Measurements from ENCODE around the gene PCSK6.
"Not testable (repeated sequence)": the region's sequence is repeated elsewhere in the genome, so short reads cannot be mapped to it uniquely, and the experiment has no call there.

The PCSK6 gene

GRCh38 chr15:101303408-101303807 lies 186.1 kb downstream of the PCSK6 start:
- DNase-seq = peak in 2 of 42 donors; percentile 4 to 18
- intact Hi-C loops (cut with DNase I) = loop anchor here (10.0 kb wide), 1 partner anchor 191 kb away; no protein-coding TSS in a partner anchor

DNA sequence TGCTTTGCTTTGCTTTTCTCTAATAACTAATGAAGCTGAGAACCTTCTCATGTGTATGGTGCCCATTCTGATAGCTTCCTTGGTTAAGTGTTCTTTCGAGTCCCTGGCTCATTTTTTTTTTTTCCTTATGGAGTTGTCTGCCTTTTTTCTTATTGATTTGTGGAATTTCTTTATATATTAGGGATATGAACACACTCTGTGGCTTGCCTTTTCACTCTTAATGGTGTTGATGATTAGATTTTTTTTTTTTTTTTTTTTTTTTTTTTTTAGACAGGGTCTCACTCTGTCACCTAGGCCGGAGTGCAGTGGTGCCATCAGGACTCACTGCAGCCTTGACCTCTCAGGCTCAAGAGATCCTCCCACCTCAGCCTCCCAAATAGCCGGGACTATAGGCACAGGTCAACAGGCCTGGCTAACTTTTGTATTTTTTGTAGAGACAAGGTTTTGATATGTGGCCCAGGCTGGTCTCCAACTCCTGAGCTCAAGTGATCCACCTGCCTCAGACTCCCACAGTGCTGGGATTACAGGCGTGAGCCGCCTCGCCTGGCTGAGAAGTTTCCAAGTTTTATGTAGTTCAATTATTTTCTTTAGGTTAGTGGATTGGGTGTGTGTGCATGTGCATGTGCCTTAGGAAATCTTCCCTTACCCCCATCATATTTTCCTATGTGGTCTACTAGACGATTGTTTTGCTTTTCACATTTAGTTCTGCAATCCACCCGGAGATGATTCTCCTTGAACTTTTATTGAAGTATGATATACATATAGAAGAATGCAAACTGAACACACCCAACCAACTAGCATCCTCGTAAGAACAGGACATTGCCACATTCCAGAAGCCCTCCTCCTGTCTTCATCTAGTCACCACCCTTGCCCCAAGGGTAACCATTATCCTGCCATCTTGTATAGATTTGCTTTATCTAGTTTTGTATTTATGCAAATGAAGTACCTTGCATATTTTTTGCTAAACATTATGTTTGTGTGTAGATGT lies 192.8 kb downstream of the PCSK6 start:
- DNase-seq = peak in 2 of 42 donors; percentile 13 to 34
- intact Hi-C loops (cut with DNase I) = no loop called here

DNA sequence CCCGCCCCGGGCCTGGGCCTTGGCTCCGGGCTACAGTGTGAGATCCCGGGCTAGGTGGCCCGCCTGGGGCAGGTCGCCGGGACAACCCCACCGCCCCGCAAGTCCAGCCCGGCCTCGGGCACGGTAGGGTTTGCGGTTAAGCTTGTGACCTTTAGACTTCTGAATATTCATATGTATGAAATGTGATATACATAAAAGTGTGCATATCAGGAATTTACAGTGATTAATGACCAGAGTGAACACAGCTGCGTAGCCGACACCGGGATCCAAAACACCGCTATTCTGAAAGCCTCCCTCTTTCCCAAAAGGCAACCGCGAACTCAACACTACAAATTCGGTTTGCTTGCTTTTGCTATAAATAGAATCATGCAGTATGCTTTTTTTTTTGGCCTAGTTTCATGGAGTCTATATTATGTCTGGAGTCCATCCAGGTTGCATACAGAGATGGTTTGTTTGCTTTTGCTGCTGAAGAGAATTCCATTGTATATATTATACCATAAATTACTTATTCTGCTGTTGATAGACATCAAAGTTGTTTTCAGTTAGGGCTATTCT lies 193.8 kb downstream of the PCSK6 start:
- peak in 5 of 42 donors; percentile 13 to 54 (median 35) for DNase-seq
- intact Hi-C loops (cut with DNase I) = loop anchor here (2.0 kb wide), 1 partner anchor 351 kb away; no protein-coding TSS in a partner anchor

DNA sequence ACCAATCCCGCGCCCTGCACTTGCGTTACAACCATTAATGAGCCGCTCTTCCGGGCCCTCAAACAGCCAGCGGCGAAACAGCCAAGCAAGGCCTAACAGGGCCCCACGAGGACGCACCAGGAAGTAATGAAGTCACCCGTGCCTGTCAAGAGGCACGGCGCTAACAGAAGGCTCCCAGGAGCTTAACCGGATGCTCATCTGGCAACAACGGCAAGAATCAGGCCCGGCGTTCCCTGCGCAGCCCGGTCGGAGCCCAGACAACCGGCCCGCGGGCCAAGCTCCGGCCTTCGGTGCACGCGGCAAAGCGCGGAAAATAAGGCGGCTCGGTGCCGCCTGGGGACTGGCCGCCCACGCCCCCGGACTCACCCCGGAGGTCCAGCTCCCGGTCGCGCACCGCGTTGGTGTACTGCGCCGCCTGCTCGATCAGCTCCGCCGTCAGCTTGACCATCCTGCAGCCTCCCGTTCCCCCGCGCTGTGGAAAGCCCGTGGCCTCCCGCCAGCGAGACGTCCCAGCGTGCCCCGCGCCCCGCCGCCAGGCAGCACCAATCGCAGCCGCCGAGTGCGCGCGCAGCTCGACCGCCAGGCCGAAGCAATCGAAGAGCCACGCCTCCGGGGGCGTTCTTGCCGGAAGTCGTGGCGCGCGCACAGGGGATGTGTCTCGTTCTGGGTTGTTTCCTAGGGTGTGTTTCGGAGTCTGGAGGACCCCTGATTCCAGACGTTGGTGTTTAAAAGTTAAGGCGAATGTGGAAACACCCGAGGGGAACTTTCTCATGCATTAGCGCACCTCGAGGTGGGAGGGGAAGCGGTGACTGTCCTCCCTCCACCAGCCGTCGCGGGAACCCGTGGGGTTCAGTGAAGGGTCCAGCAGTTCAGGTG lies 194.5 kb downstream of the PCSK6 start, which contains the start of gene SNRPA1:
TSS of gene SNRPA1 (minus strand) at position 518 of the 876 bp plus-strand sequence. CDS start at position 448, 70 bp downstream.
- DNase-seq = peak; percentile 82 to 98 (median 95)
- intact Hi-C loops (cut with DNase I) = loop anchor here (2.0 kb wide), 1 partner anchor 352 kb away; no protein-coding TSS in a partner anchor

DNA sequence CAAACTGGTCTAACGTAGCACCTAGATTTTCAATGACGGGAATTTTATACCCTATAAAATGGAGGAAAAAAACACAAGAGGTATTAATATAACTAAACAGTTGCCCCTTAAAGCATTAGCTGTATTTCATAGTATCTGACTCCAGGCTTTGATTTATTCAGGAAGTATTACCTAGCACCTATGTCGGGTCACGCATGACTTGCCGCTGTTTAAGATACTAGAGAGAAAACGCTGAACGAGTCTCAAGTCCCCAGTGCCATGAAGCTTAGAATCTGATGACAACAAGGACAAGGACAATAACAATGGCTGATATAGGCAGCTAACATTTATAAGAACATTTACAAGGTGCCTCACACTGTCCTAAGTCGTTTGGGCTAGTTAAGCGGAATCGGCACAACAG lies 196.4 kb downstream of the PCSK6 start:
- intact Hi-C loops (cut with DNase I) = no loop called here
- no peak for DNase-seq

DNA sequence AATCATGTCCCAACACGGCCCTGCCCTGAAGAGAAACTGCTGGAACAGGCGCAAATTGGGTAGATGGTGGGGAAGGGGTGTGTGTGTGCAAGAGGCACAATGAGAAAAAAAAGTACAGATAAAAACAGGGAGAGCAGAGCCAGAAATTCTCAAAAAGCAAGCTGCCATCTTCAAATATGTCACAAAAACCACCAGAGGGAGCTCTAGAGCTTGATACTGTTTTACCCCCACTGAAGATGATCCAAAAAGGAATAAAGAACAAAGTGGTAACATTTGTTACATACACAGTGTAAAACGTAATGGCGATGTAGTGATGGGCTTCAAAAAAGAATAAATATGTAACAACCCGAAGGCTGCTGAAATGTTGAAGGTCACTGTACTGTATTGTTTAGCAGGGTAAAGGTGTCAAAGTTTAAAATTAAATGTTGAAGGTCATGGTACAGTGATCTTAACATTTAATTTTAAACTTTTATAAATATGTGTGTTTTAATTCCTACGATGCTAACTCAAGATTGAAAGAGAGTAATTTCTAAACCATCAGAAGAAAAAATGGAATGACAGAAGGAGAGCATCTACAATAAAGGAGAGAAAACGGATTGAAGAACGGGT lies 200.5 kb downstream of the PCSK6 start:
- peak in 1 of 42 donors; percentile 51 for DNase-seq
- intact Hi-C loops (cut with DNase I) = no loop called here

DNA sequence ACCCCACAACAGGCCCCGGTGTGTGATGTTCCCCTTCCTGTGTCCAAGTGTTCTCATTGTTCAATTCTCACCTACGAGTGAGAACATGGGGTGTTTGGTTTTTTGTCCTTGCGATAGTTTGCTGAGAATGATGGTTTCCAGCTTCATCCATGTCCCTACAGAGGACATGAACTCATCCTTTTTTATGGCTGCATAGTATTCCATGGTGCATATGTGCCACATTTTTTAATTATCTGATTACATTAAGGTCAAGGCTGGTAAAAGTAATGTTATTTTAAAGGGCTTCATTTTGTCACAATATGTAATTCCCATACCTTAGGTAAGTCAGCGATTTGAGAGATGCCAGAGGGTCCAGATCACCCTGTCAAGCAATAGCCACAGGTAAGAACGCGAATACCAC lies 202.2 kb downstream of the PCSK6 start:
- DNase-seq; intact Hi-C loops (cut with DNase I): not testable (repeated sequence)

- intact Hi-C loops (cut with DNase I) = no loop called here
- peak in 1 of 42 donors; percentile 2 for DNase-seq
Measured at GRCh38 chr15:101286471-101287114, 202.9 kb downstream of the PCSK6 start.

DNA sequence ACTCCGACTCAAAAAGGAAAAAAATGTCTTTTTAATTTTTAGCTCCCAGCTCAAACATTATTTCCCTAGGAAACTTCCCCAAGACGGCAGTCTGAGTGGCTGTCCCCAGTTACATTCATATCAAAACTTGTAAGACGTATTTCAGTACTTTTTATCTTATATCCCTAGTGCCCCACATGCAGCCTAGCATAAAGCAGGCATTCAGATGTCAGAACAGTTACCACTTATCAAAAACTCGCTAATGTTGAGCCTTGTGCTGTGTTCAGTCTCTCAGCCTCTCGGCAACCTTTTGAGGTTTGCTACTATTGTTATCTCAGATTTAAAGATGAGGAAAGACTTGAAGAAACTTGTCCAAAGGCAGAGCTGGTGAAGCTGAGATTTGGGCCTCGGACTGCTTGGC lies 205.6 kb downstream of the PCSK6 start:
- intact Hi-C loops (cut with DNase I) = no loop called here
- DNase-seq = no peak

GRCh38 chr15:101280007-101280406 lies 209.5 kb downstream of the PCSK6 start:
- no peak for DNase-seq
- intact Hi-C loops (cut with DNase I) = no loop called here

- peak in 2 of 42 donors; percentile 1 to 9 for DNase-seq
- intact Hi-C loops (cut with DNase I) = loop anchor here (10.0 kb wide), 1 partner anchor 673 kb away; the partner anchor contains the start of genes ASB7 and LINS1
Measured at GRCh38 chr15:101277943-101278564, 211.5 kb downstream of the PCSK6 start.

DNA sequence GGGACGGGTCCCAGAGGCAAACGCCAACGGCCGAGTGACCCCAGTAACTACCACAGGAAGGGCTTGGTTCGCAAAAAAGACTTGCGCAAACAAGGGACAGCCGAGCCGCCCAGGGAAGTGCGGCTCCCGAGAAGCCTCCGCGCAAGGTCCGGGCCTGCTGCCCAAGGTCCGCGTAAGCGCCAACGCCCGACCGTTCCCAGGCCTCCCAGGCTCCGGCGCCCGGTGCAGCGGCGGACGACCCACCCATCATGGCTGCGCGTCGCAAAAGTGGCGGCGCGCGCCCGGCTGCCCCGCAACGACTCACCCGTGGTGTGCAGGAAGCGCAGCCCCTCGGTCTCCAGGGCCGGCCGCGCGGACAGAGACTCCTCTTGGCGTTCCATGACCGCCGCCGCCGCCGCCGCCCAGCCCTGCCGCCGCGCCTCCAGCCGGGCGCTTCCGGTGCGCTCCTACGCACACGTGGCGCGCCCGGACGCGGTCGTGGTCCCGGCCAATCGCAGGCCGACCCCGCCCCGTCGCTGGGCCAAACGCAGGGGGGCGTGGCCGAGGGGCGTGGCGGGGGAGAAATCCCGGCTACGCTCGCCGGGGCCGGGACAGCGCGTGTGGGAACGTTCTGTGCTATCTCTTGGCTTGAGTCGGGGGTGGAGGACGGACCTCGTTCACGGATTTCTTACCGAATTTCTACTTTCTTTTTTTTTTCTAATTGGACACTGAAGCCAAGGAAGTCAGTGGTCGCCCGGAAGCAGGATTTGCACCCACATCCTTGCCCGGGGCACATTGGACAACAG lies 212.3 kb downstream of the PCSK6 start, which contains the start of gene SELENOS:
TSS of gene SELENOS (minus strand) at position 448 of the 785 bp plus-strand sequence. CDS start at position 380, 68 bp downstream.
- DNase-seq = peak; percentile 60 to 95 (median 90)
- intact Hi-C loops (cut with DNase I) = loop anchor here (10.0 kb wide), 1 partner anchor 672 kb away; the partner anchor contains the start of genes ASB7 and LINS1

- DNase-seq = no peak
- intact Hi-C loops (cut with DNase I) = loop anchor here (10.0 kb wide), 1 partner anchor 672 kb away; the partner anchor contains the start of genes ASB7 and LINS1
Measured at GRCh38 chr15:101276501-101277037, 212.9 kb downstream of the PCSK6 start.

GRCh38 chr15:101275018-101275417 lies 214.5 kb downstream of the PCSK6 start:
- intact Hi-C loops (cut with DNase I) = loop anchor here (10.0 kb wide), 1 partner anchor 670 kb away; the partner anchor contains the start of genes ASB7 and LINS1
- DNase-seq = no peak

GRCh38 chr15:101273534-101273933 lies 216.0 kb downstream of the PCSK6 start:
- DNase-seq = peak in 1 of 42 donors; percentile 0
- intact Hi-C loops (cut with DNase I) = loop anchor here (10.0 kb wide), 1 partner anchor 669 kb away; the partner anchor contains the start of genes ASB7 and LINS1

GRCh38 chr15:101272584-101272983 lies 216.9 kb downstream of the PCSK6 start:
- intact Hi-C loops (cut with DNase I) = loop anchor here (10.0 kb wide), 1 partner anchor 668 kb away; the partner anchor contains the start of genes ASB7 and LINS1
- DNase-seq = peak in 1 of 42 donors; percentile 16
